Forelimb muscle (tissue), 1 donor: Measurements from ENCODE around the gene FAM117B. TPM values are rescaled to one million over a fixed set of nuclear protein-coding genes. Genes with fewer than 3 reads are reported as not detected.

Experiments
- DNase-seq: peaks from one replicate; pipeline ENCODE4 v3.0.0-alpha.2; 2013; ENCODE audit warnings: low read depth
- polyA plus RNA-seq: library from polyadenylated mRNA; unstranded; fragments of 120-200 nt; gene quantifications from one replicate; pipeline ENCODE4 v1.2.1, GENCODE V29; 2013; ENCODE audit not compliant: insufficient read length

The FAM117B gene
- polyA plus RNA-seq, 1 donor, result 3.0 TPM

DNA sequence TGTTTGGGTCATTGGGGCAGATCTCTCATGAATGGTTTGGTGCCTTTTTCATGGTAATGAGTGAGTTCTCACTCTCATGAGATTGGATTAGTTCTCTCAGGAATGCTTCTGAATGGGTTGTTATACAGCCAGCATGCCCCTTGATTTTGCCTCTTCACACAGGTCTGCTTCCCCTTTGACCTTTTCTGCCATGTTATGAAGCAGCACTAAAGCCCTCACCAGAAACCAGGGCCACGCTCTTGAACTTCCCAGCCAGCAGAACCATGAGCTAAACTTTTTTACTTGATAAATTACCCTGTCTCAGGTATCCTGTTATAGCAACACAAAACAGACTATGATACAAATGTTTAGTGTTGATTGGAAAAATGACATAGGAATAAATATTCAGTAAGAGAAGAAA is 179.5 kb downstream of the FAM117B start:
- no peak for DNase-seq

DNA sequence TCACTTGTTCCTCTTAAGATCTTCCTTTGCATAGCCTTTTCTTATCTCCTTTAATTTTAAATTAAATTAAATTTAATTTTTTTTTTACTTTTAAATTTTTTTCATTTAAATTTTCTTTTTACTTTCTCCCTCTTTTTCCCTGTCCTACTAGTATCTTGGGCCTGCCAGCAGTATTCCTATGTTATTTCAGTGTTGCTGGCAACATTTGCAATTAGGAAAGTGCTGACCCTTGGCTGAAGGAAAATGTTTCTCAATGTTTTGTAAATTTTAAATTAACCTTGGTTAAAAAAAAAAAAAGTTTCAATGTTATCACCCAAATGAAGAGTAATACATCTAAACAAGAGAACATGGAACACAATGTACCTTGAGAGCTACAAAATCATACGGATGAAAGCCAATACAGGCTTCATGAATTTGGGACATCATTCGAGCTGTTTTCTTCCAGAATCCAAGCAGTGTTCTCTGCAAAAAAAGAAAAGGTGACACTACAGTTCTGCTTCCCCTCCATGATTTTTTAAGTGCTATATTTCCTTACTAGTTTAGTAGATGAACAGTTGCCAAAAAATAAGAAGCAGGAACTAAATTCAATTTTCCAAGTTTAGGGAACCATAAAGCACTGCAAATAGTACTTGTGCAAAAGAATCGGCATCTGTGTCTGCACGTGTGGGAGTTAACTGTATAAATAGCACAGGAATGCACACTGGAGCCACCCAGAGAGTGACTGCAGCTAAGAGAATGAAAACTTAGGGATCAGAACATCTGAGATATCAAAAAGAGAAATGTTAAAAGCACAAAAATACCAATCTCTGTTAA is 181.0 kb downstream of the FAM117B start:
- peak; percentile 17 for DNase-seq

DNA sequence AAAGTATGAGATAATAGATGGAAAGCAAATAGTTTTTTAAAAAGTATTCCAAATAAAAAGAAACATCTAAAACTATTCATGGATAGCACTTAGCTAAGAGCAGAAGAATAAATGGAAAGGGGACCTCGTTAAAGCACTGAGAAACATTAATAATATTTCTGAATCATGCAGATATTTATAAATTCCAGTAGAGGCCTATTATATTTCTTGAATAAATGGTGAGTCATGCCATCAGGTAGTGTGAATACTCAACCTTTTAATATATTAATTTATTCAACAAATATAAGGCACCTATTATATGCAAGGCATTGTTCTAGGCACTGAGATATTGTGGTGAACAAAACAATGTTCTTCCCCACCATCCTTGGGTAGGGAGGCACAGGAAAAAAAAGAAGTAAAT is 183.0 kb downstream of the FAM117B start:
- DNase-seq, result no peak

DNA sequence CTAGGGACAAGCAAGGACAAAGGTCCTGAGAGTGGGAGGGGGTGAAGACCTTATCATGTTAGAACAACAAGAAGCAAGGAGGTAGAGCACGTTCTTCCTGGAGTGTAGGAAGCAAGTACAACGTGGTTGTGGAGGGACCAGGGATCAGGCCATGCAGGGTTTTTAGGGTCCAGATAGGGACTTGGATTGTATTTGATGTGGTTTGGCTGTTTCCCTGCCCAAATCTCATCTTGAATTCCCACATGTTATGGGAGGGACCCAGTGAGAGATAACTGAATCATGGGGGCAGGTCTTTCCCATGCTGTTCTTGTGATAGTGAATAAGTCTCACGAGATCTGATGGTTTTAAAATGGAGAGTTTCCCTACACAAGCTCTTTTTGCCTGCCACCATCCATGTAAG is 183.6 kb downstream of the FAM117B start:
- DNase-seq, result no peak

Other genes starting within 250 kb of the FAM117B start
- gene ICA1L, start 236.8 kb downstream of the FAM117B start, polyA plus RNA-seq, result 13.5 TPM